Right hindlimb (tissue), 1 donor: ENCODE measurements around the gene VOPP1.

ENCODE experiments used
- DNase-seq: peaks from one replicate; pipeline ENCODE4 v3.0.0-alpha.2; 2018

VOPP1 gene

GRCh38 chr7:55507743-55508142 is 64.6 kb downstream of the VOPP1 start:
- no peak for DNase-seq

GRCh38 chr7:55504967-55505658 is 67.2 kb downstream of the VOPP1 start:
- DNase-seq, result no peak

GRCh38 chr7:55504093-55504859 is 68.0 kb downstream of the VOPP1 start:
- DNase-seq, result no peak

DNA sequence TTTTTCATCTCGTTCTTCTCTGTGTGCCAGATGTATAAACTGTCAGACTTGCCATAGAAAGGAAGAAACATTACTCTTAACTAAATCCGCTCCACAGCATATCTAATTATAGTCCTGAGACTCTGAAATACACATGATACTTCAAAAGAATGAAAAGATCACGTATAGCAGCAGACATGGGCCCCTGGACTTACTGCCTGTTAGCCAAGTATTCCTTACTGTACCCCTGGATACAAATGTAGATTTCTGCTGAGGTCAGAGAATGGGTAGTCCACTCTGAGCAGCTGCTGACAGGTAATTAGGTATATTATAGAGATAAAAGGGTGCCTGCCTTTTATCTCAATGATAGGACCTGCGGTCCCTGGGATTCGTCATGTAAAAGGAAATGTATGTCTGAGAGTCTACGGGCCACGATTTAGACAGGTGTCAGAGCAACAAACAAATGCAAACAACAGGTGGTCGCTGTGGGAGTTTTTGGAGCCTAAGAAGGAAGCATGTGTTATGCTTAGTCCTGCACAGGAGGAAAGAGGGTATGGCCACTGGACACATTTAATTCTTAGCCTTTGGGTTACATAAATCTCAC is 69.4 kb downstream of the VOPP1 start:
- no peak for DNase-seq

DNA sequence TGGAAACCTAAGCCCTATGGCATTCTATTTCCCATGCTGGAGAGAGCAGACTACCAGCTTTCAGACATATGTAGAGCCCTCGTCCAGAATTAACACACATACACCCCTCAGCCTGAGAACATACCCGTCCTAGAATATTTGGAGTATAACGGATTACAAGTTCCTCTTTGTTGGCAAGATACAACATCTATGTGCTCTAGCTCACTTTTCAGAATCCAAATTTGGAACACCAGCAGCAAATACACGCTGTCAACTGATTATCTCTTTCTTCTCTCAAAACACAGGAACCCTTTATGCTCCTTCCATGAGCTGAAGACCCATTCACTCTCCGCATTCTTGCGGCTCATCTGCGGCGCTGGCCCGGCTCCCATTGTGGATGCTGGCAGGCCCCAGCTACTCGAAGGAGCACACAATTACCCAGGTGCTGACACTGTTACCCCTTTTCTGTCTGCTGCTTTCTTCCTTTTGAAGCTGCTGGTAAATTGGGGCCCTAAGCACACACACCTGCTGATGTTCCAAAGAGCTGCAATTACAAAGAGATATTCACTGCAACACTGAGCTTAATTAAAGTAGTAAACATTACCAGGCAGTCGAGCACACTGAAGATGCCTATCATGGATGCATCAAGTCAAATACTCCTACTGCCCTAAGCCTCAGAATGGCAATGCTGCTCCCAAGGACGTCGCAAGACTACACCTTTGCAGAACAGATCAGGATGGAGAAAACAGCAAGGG is 70.0 kb downstream of the VOPP1 start:
- DNase-seq, result no peak

DNA sequence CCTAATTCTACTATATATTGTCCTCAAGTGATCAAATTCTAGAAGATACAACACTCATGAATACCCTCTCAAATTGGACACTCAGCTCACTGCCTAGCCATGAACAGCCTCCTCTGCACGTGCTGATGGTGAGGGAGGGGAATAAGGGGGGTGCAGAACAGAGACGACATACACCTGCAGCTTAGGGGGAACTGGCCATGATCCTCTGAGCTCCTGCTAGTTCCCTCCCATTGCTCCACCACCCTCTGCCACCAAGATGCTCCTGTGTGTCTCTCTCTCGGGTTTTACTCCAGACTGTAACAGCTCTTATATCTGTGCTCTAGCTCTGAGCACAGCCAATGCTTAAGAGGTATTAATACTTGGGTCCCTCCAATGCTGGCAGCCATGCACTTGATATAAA is 70.7 kb downstream of the VOPP1 start:
- no peak for DNase-seq

- no peak for DNase-seq
Measured at GRCh38 chr7:55500117-55500756, 72.1 kb downstream of the VOPP1 start.

DNA sequence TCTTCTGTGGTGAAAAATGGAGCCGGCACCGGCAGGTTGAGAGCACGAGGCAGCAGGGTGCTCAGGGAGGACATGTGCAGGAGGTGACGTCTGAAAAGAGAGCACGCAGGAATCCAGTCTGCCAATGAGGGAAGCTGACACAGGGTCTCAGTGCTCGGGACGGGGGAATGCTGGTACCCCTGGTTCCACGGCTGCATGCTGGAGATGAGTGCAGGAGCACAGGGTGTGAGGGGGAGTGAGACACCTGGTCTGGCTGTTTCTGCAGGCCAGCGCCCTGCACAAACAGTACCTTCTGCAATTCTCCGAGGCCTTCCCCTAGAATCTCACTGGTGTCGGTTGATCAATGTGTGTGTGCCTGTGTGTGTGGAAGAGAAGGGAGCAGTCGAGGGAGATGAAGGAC is 72.7 kb downstream of the VOPP1 start:
- no peak for DNase-seq

GRCh38 chr7:55498770-55499169 is 73.5 kb downstream of the VOPP1 start:
- no peak for DNase-seq

GRCh38 chr7:55498142-55498541 is 74.2 kb downstream of the VOPP1 start:
- no peak for DNase-seq

- DNase-seq, result no peak
Measured at GRCh38 chr7:55497521-55497920, 74.8 kb downstream of the VOPP1 start.

GRCh38 chr7:55496906-55497305 is 75.4 kb downstream of the VOPP1 start:
- no peak for DNase-seq

GRCh38 chr7:55494951-55495350 is 77.4 kb downstream of the VOPP1 start:
- no peak for DNase-seq

- DNase-seq, result no peak
Measured at GRCh38 chr7:55493408-55493807, 78.9 kb downstream of the VOPP1 start.

GRCh38 chr7:55491346-55491745 is 81.0 kb downstream of the VOPP1 start:
- DNase-seq, result no peak

- DNase-seq, result no peak
Measured at GRCh38 chr7:55490099-55490498, 82.2 kb downstream of the VOPP1 start.

- no peak for DNase-seq
Measured at GRCh38 chr7:55489552-55489951, 82.8 kb downstream of the VOPP1 start.

GRCh38 chr7:55488804-55489340 is 83.4 kb downstream of the VOPP1 start:
- DNase-seq, result no peak

- peak; percentile 53 for DNase-seq
Measured at GRCh38 chr7:55488216-55488615, 84.1 kb downstream of the VOPP1 start.

DNA sequence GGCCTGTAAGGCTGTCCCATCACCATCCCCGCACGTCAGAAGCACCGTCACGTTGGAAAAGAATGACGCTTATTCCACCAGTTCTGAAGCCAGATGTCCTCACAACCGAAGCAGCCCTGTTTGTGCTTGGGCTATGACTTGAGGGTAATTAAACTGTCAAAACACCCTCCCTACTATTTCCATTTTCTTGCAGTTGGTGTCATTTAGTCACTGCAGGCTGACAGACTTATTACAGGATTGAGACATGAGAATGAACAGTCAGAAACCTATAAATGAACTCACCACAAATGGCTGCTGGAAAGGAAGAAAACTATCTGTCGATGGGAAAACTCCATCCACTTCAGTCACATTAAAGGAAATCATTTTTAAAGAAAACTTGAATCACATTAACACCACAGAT is 85.3 kb downstream of the VOPP1 start:
- DNase-seq, result no peak

- DNase-seq, result no peak
Measured at GRCh38 chr7:55486192-55486590, 86.1 kb downstream of the VOPP1 start.

- DNase-seq, result no peak
Measured at GRCh38 chr7:55485501-55486191, 86.7 kb downstream of the VOPP1 start.
